ENCODE measurements around the gene FSIP2. TPM values are rescaled to one million over a fixed set of nuclear protein-coding genes. Genes with fewer than 3 reads are reported as not detected.

Gene FSIP2
- total RNA-seq (under 1 TPM; 0.19 to 0.81 (median 0.54) TPM), polyA plus RNA-seq (not detected), total RNA-seq (2.3 reads per million, percentile 11 among the genes with 10 or more reads in this experiment)

- intact Hi-C loops (cut with micrococcal nuclease), result no loop called here
- no peak within 1 kb of the TSS for H3K27ac ChIP-seq (ENCODE audit: low read depth, low read length)
- peak in 3 of 9 donors; percentile 5 to 57 (median 9) for DNase-seq
- peak; percentile 86 for ATAC-seq
- H3K4me1 Mint-ChIP-seq, result peaks cover 0 to 4% (median 0%) of the 10 kb centered on the region in 7 donors
- H3K4me3 Mint-ChIP-seq, result peak within 1 kb of the TSS in 1 of 10 donors; percentile 29
- peaks cover 0 to 10% (median 0%) of the 10 kb centered on the region in 5 donors for H3K36me3 Mint-ChIP-seq
- no peaks in the 10 kb centered on the region for H3K27me3 ChIP-seq (ENCODE audit: control insufficient read depth in 2 of 2, insufficient read depth in 2 of 2, low read length in 2 of 2)
- H3K4me3 ChIP-seq (ENCODE audit: low read length), result no peak within 1 kb of the TSS
- peaks cover 14 to 34% (median 18%) of the 10 kb centered on the region in 5 donors for H3K27me3 Mint-ChIP-seq
- no peaks in the 10 kb centered on the region for H3K36me3 ChIP-seq (ENCODE audit: control insufficient read depth in 2 of 3, insufficient read depth in 3 of 3, low read length in 3 of 3)
- no peaks in the 10 kb centered on the region for H3K4me1 ChIP-seq (ENCODE audit: control insufficient read depth in 2 of 2, insufficient read depth in 2 of 2, low read length in 2 of 2)
- H3K9me3 ChIP-seq (ENCODE audit: control insufficient read depth in 2 of 3, low read length in 3 of 3), result peaks cover 0 to 6% (median 3%) of the 10 kb centered on the region in 3 experiments
- H3K9me3 Mint-ChIP-seq, result peaks cover 0 to 38% (median 9%) of the 10 kb centered on the region in 11 donors
- ChIA-PET POLR2A (no interaction called here), CTCF (no interaction called here)
- H3K27ac Mint-ChIP-seq, result peak within 1 kb of the TSS in 2 of 9 donors; percentile 27 to 48
Measured at GRCh38 chr2:185738679-185739472, at the start of gene FSIP2. Gene FSIP2, plus strand, starts transcription at chr2:185738804. Its CDS starts 91 bp downstream, at chr2:185738895.

- Mint-ChIP-seq H3K27me3 (no peaks in the 10 kb centered on the region), H3K36me3 (no peaks in the 10 kb centered on the region), H3K4me1 (no peaks in the 10 kb centered on the region), H3K9me3 (peaks cover 0 to 20% (median 2%) of the 10 kb centered on the region in 11 donors), H3K4me3 (no peak overlapping the region), H3K27ac (no peak overlapping the region)
- no peaks in the 10 kb centered on the region for H3K36me3 ChIP-seq (ENCODE audit: control insufficient read depth in 2 of 3, insufficient read depth in 3 of 3, low read length in 3 of 3)
- H3K27ac ChIP-seq (ENCODE audit: low read depth, low read length), result no peak overlapping the region
- no peak overlapping the region for H3K4me3 ChIP-seq (ENCODE audit: low read length)
- no peaks in the 10 kb centered on the region for H3K4me1 ChIP-seq (ENCODE audit: control insufficient read depth in 2 of 2, insufficient read depth in 2 of 2, low read length in 2 of 2)
- H3K27me3 ChIP-seq (ENCODE audit: control insufficient read depth in 2 of 2, insufficient read depth in 2 of 2, low read length in 2 of 2), result no peaks in the 10 kb centered on the region
- ATAC-seq (no peak), DNase-seq (no peak)
- POLR2A ChIA-PET, result no interaction called here
- CTCF ChIA-PET, result no interaction called here
- intact Hi-C loops (cut with micrococcal nuclease), result no loop called here
- H3K9me3 ChIP-seq (ENCODE audit: control insufficient read depth in 2 of 3, low read length in 3 of 3), result no peaks in the 10 kb centered on the region
Measured at GRCh38 chr2:185689906-185690539, 48.6 kb upstream of the FSIP2 start.

- H3K36me3 ChIP-seq (ENCODE audit: control insufficient read depth in 2 of 3, insufficient read depth in 3 of 3, low read length in 3 of 3), result no peaks in the 10 kb centered on the region
- H3K27ac ChIP-seq (ENCODE audit: low read depth, low read length), result no peak overlapping the region
- no peak for ATAC-seq
- ChIA-PET CTCF (no interaction called here), POLR2A (no interaction called here)
- no peaks in the 10 kb centered on the region for H3K9me3 ChIP-seq (ENCODE audit: control insufficient read depth in 2 of 3, low read length in 3 of 3)
- intact Hi-C loops (cut with micrococcal nuclease), result no loop called here
- no peak for DNase-seq
- no peaks in the 10 kb centered on the region for H3K27me3 Mint-ChIP-seq
- H3K36me3 Mint-ChIP-seq, result no peaks in the 10 kb centered on the region
- no peaks in the 10 kb centered on the region for H3K27me3 ChIP-seq (ENCODE audit: control insufficient read depth in 2 of 2, insufficient read depth in 2 of 2, low read length in 2 of 2)
- no peaks in the 10 kb centered on the region for H3K4me1 ChIP-seq (ENCODE audit: control insufficient read depth in 2 of 2, insufficient read depth in 2 of 2, low read length in 2 of 2)
- H3K4me3 ChIP-seq (ENCODE audit: low read length), result no peak overlapping the region
- no peak overlapping the region for H3K27ac Mint-ChIP-seq
- no peaks in the 10 kb centered on the region for H3K4me1 Mint-ChIP-seq
- peaks cover 0 to 7% (median 0%) of the 10 kb centered on the region in 11 donors for H3K9me3 Mint-ChIP-seq
- H3K4me3 Mint-ChIP-seq, result no peak overlapping the region
Measured at GRCh38 chr2:185695711-185696235, 42.8 kb upstream of the FSIP2 start.

- intact Hi-C loops (cut with micrococcal nuclease), result no loop called here
- no peaks in the 10 kb centered on the region for H3K4me1 ChIP-seq (ENCODE audit: control insufficient read depth in 2 of 2, insufficient read depth in 2 of 2, low read length in 2 of 2)
- Mint-ChIP-seq H3K27ac (peak overlapping the region in 1 of 9 donors; percentile 55), H3K9me3 (no peaks in the 10 kb centered on the region), H3K27me3 (no peaks in the 10 kb centered on the region), H3K4me1 (no peaks in the 10 kb centered on the region), H3K4me3 (no peak overlapping the region), H3K36me3 (no peaks in the 10 kb centered on the region)
- ChIA-PET POLR2A (no interaction called here), CTCF (no interaction called here)
- no peak overlapping the region for H3K27ac ChIP-seq (ENCODE audit: low read depth, low read length)
- no peak for DNase-seq
- no peaks in the 10 kb centered on the region for H3K9me3 ChIP-seq (ENCODE audit: control insufficient read depth in 2 of 3, low read length in 3 of 3)
- ATAC-seq, result no peak
- no peaks in the 10 kb centered on the region for H3K27me3 ChIP-seq (ENCODE audit: control insufficient read depth in 2 of 2, insufficient read depth in 2 of 2, low read length in 2 of 2)
- no peaks in the 10 kb centered on the region for H3K36me3 ChIP-seq (ENCODE audit: control insufficient read depth in 2 of 3, insufficient read depth in 3 of 3, low read length in 3 of 3)
- H3K4me3 ChIP-seq (ENCODE audit: low read length), result no peak overlapping the region
Measured at GRCh38 chr2:185700883-185701282, 37.7 kb upstream of the FSIP2 start.

- Histone ChIP-seq H3K27ac (ENCODE audit: low read depth, low read length) (no peak overlapping the region), H3K27me3 (ENCODE audit: control insufficient read depth in 2 of 2, insufficient read depth in 2 of 2, low read length in 2 of 2) (no peaks in the 10 kb centered on the region), H3K9me3 (ENCODE audit: control insufficient read depth in 2 of 3, low read length in 3 of 3) (peaks cover 0 to 6% (median 0%) of the 10 kb centered on the region in 3 experiments), H3K4me3 (ENCODE audit: low read length) (no peak overlapping the region), H3K36me3 (ENCODE audit: control insufficient read depth in 2 of 3, insufficient read depth in 3 of 3, low read length in 3 of 3) (no peaks in the 10 kb centered on the region), H3K4me1 (ENCODE audit: control insufficient read depth in 2 of 2, insufficient read depth in 2 of 2, low read length in 2 of 2) (no peaks in the 10 kb centered on the region)
- Mint-ChIP-seq H3K4me1 (peaks cover 0 to 4% (median 0%) of the 10 kb centered on the region in 7 donors), H3K36me3 (peaks cover 0 to 10% (median 0%) of the 10 kb centered on the region in 5 donors), H3K27ac (no peak overlapping the region), H3K9me3 (peaks cover 0 to 23% (median 9%) of the 10 kb centered on the region in 11 donors), H3K27me3 (peaks cover 14 to 28% (median 18%) of the 10 kb centered on the region in 5 donors), H3K4me3 (no peak overlapping the region)
- DNase-seq (no peak), ATAC-seq (no peak)
- intact Hi-C loops (cut with micrococcal nuclease), result no loop called here
- ChIA-PET CTCF (no interaction called here), POLR2A (no interaction called here)
Measured at GRCh38 chr2:185734658-185735057, 3.9 kb upstream of the FSIP2 start.

GRCh38 chr2:185736210-185736609, 2.4 kb upstream of the FSIP2 start:
- intact Hi-C loops (cut with micrococcal nuclease), result no loop called here
- ATAC-seq (no peak), DNase-seq (no peak)
- Histone ChIP-seq H3K27me3 (ENCODE audit: control insufficient read depth in 2 of 2, insufficient read depth in 2 of 2, low read length in 2 of 2) (no peaks in the 10 kb centered on the region), H3K4me1 (ENCODE audit: control insufficient read depth in 2 of 2, insufficient read depth in 2 of 2, low read length in 2 of 2) (no peaks in the 10 kb centered on the region), H3K9me3 (ENCODE audit: control insufficient read depth in 2 of 3, low read length in 3 of 3) (peaks cover 0 to 6% (median 0%) of the 10 kb centered on the region in 3 experiments), H3K27ac (ENCODE audit: low read depth, low read length) (no peak overlapping the region), H3K36me3 (ENCODE audit: control insufficient read depth in 2 of 3, insufficient read depth in 3 of 3, low read length in 3 of 3) (no peaks in the 10 kb centered on the region), H3K4me3 (ENCODE audit: low read length) (no peak overlapping the region)
- CTCF ChIA-PET, result no interaction called here
- no peak overlapping the region for H3K27ac Mint-ChIP-seq
- H3K27me3 Mint-ChIP-seq, result peaks cover 14 to 34% (median 18%) of the 10 kb centered on the region in 5 donors
- peaks cover 0 to 4% (median 0%) of the 10 kb centered on the region in 7 donors for H3K4me1 Mint-ChIP-seq
- POLR2A ChIA-PET, result no interaction called here
- peaks cover 0 to 30% (median 9%) of the 10 kb centered on the region in 11 donors for H3K9me3 Mint-ChIP-seq
- H3K36me3 Mint-ChIP-seq, result peaks cover 0 to 10% (median 0%) of the 10 kb centered on the region in 5 donors
- no peak overlapping the region for H3K4me3 Mint-ChIP-seq
